Activated CD4-positive, alpha-beta T cell treated with anti-CD3 and anti-CD28 coated beads, Interleukin-2, Interleukin-6, amounts not matched to agents 100 ng/mL and 50 ng/mL, durations not matched to agents 16 hours and 8 hours (primary cell): ENCODE data around the gene PATJ.
"Not testable (repeated sequence)": the region's sequence is repeated elsewhere in the genome, so short reads cannot be mapped to it uniquely, and the experiment has no call there.

ENCODE experiments used
- DNase-seq: peaks from one replicate; pipeline ENCODE4 v3.0.0-alpha.2; 2020

The PATJ gene, protein sequence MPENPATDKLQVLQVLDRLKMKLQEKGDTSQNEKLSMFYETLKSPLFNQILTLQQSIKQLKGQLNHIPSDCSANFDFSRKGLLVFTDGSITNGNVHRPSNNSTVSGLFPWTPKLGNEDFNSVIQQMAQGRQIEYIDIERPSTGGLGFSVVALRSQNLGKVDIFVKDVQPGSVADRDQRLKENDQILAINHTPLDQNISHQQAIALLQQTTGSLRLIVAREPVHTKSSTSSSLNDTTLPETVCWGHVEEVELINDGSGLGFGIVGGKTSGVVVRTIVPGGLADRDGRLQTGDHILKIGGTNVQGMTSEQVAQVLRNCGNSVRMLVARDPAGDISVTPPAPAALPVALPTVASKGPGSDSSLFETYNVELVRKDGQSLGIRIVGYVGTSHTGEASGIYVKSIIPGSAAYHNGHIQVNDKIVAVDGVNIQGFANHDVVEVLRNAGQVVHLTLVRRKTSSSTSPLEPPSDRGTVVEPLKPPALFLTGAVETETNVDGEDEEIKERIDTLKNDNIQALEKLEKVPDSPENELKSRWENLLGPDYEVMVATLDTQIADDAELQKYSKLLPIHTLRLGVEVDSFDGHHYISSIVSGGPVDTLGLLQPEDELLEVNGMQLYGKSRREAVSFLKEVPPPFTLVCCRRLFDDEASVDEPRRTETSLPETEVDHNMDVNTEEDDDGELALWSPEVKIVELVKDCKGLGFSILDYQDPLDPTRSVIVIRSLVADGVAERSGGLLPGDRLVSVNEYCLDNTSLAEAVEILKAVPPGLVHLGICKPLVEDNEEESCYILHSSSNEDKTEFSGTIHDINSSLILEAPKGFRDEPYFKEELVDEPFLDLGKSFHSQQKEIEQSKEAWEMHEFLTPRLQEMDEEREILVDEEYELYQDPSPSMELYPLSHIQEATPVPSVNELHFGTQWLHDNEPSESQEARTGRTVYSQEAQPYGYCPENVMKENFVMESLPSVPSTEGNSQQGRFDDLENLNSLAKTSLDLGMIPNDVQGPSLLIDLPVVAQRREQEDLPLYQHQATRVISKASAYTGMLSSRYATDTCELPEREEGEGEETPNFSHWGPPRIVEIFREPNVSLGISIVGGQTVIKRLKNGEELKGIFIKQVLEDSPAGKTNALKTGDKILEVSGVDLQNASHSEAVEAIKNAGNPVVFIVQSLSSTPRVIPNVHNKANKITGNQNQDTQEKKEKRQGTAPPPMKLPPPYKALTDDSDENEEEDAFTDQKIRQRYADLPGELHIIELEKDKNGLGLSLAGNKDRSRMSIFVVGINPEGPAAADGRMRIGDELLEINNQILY (N-terminal part only)

DNA sequence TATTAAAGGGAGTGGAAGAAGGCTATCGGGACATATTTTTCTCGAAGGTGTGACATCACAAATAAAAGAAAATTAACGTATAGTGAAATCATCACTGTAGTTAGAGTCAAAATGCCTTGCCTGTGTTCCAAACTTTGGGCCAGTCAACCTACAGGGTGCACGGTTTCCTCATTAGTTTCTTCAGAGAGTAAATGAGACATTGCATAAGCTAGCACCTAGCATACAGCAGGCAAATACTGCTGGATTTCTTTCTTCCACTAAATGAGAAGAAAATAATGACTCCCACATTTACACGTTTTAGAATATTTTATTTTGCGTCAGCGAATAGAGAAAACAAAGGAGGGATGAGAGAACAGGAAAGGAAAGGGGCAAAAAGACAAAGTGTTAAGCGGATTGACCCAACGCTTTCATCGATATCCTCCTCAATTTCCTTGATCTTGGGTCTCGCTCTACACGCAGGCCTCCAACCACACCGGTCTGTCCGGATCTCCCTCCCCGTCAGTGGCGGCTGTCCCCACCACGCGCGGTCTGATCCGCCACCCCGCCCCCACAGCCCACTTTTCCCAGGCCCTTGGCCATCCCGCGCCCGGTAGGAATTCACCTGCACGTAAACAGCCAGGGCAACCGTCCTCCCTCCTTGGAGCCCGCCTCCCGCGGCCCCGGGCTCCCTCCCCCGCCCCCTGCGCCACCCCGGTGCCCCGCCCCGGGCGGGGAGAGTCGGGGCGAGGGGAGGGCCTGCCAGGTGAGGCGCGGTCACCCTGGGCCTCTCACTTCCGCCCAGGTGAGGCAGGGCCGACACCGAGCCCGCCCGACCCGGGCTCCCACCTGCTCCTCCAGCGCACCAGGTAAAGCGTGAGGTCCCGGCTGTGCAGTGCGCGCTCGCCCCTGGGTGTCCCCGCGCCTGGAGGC lies at the start of gene PATJ:
Gene PATJ, plus strand, starts transcription at position 770 of the 909 bp plus-strand sequence. CDS start 20,413 bp downstream, outside the sequence.
- peak; percentile 51 for DNase-seq

DNA sequence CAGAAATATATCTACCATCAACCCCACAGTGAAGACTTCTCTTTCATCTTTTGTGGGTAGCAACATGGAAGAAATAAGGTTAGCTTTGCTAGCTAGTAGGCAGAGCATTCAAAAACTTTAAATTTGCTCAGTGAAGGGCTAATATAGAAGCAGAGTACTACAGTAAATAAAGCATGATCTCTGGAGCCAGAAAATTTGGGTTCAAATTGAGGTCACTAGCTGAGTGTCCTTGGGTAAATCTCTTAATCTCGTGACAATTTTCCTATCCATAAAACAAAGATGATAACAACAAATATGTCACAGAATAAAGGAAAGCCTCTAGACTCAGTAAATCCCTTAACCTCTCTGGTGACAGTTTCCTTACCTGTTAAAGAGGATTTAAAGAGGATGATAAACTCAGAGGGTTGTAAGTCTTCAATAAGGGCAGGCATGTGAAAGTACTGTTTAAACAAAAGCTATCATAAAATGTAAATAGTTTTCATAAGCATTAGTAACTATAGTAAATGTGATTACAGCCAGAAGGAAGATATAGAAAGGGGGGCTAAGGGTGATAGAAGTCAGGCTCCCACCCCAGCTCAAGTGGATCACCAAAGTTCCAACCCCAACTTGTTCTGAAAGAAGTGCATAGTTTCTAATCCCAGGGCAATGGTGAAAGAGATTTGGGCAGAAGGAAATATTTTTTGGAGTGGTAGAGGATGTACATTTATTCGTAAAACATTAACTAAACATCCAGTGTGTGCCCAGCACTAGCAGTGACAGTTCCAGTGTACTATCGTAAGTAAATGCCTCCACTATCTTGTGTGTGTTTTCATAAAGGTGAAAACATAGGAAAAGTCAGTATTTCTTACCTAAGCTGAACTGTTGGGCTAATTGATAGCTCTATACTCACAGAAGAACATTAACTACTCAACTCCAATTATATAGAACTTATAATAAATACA lies 42.1 kb upstream of the PATJ start:
- DNase-seq: no peak

DNA sequence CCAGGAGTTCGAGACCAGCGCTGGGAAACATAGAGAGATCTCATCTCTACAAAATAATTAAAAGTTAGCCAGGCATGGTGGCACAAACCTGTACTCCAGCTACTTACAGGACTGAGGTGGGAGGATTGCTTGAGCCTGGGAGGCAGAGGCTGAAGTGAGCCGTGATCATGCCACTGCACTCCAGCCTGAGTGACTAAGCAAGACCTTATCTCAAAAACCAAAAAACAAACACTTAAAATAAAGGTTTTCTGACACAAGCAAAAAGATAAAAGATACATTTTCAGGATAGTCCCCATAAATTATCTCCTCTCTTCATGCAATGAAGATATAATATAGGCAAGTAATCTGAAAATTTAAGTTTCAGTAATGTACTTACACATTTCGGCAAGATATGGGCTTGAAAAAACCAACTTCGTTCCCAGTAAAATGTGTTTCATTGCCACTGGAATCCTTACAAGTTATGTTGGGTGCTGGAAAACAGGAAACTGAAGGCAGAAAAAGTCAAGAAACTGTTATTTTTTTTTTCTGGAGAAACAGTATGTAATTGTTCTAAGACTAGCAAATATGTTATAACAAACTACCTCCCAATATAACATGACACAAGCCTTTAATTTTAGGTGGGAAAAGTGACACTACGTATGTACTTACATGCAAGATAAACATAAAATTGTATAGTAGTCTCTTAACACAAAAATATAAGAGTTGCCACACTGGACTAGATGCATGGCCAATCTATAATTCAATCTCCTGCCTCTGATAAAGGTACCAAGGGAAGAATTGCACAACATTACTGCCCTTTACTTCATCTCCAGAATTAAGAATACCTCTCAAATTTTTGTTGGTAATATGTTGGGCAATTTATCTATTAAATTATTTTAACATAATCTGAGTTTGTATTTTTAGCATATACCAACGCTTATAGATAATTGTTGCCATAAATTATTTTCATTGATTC lies 33.0 kb upstream of the PATJ start:
- no peak for DNase-seq

DNA sequence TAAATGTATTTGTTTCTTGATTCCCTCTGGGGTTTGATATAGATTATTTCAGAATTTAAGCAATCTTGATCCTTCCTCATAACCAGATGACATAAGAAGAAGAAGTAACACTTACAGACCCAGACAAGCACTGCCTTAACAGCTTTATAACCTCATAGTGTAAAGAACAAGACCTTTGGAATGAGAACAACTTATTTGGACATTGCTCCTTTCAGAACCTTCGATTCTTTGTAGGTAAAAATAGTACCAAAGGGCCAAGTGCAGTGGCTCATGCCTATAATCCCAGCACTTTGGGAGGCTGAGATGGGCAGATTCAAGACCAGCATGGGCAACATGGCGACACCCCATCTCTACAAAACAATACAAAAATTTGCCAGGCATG lies 32.4 kb upstream of the PATJ start:
- no peak for DNase-seq

DNA sequence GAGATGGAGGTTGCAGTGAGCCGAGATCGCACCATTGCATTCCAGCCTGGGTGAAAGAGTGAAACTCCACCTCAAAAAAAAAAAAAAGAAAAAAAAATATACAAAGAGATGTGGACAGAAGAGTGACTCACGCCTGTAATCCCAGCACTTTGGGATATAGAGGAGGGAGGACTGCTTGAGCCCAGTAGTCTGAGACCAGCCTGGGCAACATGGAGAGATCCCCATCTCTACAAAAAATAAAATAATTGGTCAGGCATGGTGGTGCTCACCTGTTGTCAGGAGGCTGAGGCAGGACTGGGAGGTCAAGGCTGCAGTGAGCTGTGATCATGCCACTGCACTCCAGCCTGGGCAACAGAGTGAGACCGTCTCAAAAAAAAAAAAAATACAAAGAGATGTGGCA lies 31.0 kb upstream of the PATJ start:
- DNase-seq: not testable (repeated sequence)

DNA sequence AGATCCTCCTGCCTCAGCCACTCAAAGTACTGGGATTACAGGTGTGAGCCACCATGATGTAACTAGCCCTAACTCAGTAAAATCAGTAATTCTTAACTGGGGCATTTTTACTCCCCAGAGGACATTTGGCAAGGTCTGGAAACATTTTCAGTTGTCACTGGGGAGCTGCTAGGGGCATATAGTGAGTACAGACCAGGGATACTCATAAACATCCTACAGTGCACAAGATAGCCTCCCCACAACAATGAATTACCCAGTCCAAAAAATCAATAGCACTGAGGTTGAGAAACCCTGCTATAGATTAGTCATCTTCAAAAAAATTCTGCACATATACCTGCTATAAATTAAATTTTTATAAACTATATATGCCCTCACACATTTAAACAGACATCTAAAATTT lies 30.3 kb upstream of the PATJ start:
- no peak for DNase-seq

DNA sequence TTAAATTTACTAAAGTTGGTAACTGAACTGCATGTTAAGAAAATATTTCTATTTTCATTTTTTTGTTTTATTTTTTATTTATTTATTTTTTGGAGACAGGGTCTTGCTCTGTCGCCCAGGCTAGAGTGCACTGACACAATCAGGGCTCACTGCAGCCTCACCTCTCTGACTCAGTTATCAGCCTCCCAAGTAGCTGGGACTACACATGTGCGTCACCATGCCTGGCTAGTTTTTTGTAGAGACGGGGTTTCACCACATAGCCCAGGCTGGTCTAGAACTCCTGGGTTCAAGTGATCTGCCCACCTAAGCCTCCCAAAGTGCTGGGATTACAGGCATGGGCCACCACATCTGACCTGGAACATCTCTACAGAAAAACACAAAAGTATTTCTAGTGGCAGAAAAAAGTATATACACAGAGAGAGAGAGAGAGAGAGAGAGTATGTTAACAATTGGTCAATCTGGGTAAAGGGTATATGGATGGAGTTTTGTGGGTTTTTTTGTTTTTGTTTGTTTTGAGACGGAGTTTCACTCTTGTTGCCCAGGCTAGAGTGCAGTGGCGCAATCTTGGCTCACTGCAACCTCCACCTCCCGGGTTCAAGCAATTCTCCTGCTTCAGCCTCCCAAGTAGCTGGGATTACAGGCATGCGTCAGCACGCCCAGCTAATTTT lies 23.1 kb upstream of the PATJ start:
- not testable (repeated sequence) for DNase-seq

DNA sequence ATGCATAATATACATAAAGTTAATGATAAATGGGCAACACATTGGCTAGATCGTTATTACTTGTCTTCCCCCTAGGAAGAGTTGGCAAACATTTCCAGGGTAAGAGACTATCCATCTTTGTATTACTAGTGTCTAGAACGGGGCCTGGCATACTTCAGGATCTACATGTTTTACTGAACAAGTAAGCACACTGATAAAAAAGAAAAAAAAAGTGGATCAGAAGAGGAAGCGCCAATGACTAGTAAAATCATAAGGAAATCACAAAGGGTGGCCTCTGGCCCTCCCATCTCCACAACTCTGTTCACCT lies 17.8 kb upstream of the PATJ start:
- no peak for DNase-seq

DNA sequence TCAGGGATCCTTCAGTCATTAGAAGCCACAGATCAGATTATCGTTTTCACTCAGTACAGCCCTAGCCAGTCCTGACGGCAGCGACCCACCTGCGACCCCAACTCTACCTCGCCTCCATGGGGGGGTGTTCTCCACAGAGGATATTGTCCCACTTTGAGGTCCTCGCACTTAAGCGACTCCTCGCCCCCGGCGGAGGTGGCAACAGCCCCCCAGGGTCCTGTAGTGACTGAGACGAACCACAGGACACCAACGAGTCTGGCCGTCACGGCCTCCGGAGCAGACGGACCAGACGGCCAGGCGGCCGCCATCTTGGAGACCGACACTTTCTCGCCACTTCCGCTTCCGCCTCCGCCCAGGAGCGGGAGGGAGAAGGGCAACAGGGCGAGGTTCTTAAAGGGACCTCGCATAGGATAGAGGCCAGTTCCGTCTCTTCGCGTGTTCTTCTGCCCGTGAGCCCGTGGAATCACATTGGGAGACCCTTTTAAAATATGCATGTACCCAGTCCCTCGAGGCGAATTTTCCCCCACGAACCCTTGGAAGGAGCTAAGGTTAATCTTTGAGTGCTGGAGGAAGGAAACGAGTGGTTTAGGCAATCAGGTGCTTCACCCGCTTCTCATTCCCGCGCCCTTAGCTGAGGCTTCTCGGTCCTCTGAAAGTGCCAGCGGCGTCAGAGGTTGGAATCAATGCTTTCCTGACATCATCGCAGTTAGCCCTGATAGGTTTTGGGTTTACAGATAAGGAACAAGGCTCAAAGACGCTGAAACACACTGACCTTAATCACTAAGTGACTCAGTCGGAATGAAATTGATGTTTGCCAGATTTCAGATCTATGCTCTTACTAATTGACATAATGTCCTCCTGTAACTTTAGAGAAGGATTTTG lies 17.2 kb upstream of the PATJ start, which contains the start of gene TM2D1:
Gene TM2D1, minus strand, starts transcription at position 329 of the 882 bp plus-strand sequence. Its CDS starts 21 bp downstream, at position 308.
- DNase-seq: peak; percentile 93

DNA sequence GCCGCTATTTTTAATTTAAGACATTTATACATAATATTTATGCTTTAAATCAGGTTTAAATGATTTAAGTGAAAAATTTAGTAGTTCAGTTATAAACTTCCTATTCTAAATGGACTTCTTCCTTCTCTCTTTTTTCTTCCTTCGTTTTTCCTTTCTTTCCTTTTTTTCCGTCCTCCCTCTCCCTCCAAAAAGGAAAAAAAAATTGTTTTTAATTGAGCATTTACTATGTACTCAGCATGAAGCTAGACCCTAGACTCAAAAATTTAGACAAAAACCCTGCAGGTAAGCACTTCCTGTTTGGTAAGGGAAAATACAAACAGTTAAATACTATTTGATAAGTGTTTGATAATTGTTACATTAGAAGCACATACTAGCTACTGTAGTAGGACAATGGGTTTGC lies 14.7 kb upstream of the PATJ start:
- DNase-seq: no peak

DNA sequence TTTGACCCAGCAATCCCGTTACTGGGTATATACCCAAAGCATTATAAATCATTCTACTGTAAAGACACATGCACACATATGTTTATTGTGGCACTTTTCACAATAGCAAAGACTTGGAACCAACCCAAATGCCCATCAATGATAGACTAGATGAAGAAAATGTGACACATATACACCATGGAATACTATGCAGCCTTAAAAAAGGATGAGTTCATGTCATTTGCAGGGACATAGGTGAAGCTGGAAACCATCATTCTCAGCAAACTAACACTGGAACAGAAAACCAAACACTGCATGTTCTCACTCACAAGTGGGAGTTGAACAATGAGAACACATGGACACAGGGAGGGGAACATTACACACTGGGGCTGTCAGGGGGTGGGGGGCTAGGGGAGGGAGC lies 11.6 kb upstream of the PATJ start:
- not testable (repeated sequence) for DNase-seq

DNA sequence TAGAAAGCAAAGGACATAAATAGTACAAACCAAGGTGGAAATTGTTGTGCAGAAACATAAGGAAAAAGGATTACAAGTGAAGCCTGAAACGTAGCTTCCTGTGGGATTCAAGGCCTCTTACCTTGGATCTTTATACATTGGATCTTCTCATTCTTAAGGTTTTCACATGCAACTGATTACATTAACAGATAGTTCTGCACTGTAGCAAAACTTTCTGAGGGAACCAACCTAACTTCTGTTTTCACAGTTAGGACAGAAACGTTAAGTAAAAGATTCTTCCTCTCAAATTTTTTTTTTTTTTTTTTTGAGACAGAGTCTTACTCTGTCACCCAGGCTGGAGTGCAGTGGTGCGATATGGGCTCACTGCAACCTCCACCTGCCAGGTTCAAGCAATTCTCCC lies 9.6 kb upstream of the PATJ start:
- no peak for DNase-seq

DNA sequence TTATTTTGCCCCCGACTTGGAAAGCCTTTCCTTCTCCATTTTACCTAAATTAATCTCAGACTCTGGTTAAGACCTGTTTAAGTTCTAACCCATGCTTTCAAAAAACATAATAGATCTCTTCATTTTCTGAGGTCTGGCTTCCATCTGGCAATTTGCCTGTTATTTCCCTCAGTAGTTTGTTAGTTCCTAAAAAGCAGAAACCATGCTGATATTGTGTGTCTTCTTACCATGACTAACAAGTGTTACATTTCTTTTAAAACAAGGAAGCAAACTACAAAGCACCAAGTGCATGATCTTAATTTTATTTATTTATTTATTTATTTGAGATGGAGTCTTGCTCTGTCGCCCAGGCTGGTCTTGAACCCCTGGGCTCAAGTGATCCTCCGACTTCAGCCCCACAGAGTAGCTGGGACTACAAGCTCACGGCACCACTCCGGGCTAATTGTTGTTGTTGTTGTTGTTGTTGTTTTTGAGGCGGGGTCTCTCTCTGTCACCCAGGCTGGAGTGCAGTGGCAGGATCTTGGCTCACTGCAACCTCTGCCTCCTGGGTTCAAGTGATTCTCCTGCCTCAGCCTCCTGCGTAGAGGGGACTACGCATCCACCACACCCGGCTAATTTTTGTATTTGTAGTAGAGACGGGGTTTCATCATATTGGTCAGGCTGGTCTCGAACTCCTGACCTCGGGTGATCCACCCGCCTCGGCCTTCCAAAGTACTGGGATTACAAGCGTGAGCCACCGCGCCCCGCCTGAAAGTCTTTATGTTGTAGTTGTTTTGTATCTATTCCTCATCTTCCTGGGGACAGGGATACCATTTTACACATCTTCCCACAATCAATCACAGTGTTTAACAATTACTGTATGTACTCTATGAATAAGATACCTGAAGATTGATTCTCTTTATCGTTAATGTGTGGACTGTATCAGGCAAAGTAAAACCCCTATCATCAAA lies 1.3 kb upstream of the PATJ start:
- no peak for DNase-seq

DNA sequence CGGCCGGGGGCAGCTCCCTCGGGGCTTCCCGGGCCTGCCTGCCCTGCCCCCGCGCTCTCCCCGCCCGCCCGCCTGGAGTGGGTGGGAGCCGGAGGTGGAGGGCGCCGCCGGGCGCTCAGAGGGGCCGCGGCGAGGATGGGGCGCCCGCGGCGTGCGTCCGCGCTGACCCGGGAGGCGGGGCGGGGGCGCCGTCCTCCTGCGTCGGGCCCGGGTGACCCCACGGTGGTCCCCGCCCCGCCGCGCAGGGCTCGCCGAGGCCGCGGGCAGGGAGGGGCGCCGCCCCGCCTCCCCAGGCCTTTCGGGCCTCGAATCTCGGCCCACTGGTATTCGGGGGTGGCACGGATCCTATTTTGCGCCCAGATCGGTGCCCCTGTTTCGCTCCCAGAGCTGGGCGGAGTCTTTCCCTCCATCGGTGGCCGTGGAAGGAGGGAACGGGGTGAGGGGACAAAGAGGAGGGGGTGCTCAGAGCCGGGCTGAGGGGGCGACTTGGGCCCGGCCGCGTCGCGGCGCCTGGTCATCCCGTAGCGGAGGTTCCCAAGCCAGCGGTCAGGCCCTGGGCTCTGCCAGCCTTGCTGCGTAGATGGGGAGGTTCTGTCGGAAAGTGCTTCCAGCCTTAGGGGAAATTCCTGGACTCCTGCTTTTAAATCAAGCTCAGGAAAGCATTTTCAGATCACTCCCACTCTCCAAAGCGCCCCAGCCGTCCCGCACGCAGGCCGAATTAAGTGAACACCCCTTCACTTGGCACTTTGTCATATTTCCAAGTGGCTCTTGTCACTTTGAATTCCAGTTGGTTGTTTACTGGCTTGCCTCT lies 545 bp downstream of the PATJ start:
- DNase-seq: peak; percentile 14

DNA sequence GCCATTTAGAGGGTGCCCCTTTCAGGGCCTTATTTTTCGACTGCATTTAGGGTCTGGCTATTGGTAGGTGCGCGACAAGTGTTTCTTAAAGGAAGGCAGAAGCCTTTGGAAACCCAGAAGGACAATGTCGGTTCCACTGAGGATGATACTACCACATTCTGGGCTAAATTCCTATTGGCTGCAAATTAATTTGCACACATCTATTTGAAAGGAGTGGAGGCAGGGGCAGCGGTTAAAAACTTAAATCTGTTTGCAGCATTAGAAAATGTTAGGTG lies 1.1 kb downstream of the PATJ start:
- no peak for DNase-seq
